ENCODE results near the gene PCSK9.

DNA sequence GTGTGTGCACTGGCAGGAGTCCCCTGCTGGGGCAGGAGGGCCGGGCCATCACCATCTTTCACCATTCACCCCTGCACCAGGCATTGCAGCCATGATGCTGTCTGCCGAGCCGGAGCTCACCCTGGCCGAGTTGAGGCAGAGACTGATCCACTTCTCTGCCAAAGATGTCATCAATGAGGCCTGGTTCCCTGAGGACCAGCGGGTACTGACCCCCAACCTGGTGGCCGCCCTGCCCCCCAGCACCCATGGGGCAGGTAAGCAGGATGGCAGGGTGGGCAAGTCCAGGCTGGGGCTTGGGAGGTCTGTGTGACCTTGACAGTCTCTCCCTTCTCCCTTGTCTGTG, 18.6 kb downstream of the PCSK9 start:
- TF ChIP-seq, protein P1, sequence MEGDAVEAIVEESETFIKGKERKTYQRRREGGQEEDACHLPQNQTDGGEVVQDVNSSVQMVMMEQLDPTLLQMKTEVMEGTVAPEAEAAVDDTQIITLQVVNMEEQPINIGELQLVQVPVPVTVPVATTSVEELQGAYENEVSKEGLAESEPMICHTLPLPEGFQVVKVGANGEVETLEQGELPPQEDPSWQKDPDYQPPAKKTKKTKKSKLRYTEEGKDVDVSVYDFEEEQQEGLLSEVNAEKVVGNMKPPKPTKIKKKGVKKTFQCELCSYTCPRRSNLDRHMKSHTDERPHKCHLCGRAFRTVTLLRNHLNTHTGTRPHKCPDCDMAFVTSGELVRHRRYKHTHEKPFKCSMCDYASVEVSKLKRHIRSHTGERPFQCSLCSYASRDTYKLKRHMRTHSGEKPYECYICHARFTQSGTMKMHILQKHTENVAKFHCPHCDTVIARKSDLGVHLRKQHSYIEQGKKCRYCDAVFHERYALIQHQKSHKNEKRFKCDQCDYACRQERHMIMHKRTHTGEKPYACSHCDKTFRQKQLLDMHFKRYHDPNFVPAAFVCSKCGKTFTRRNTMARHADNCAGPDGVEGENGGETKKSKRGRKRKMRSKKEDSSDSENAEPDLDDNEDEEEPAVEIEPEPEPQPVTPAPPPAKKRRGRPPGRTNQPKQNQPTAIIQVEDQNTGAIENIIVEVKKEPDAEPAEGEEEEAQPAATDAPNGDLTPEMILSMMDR (IDR thresholded peaks at IDR 0.05), result no peak
- TF ChIP-seq POLR2A (IDR thresholded peaks at IDR 0.05) (no peak), EP300 (IDR thresholded peaks at IDR 0.05) (no peak)
